Upper lobe of left lung (tissue), 4 donors: Measurements from ENCODE around the gene APPBP2.

ENCODE experiments used
- EP300 ChIP-seq, 4 donors: sonication (generic); formaldehyde crosslinking; IDR thresholded peaks; one replicate each; pipeline ENCODE4 v1.5.1; 2017; ENCODE audit warnings: antibody characterized with exemption in 4 of 4, control low read depth in 2 of 4
- POLR2A ChIP-seq, 4 donors: fragments of 450-650 bp; IDR thresholded peaks; one replicate each; pipeline ENCODE4 v1.5.1; 2016 to 2017; ENCODE audit warnings: antibody characterized with exemption in 4 of 4, mild to moderate bottlenecking in 2 of 4
- POLR2AphosphoS5 ChIP-seq, 2 donors: sonication (generic); formaldehyde crosslinking; IDR thresholded peaks; one replicate each; pipeline ENCODE4 v1.5.1; 2017; ENCODE audit warnings: antibody characterized with exemption in 2 of 2
- TF ChIP-seq, protein P1 (sequence below), 6 experiments: fragments of 450-650 bp in 4 of 6; fragments of 200-600 bp in 2 of 6; sonication (generic) in 2 of 6; IDR thresholded peaks; one replicate each; pipeline ENCODE4 v1.5.1; 2016 to 2019; ENCODE audit warnings: antibody characterized with exemption in 6 of 6

DNA sequence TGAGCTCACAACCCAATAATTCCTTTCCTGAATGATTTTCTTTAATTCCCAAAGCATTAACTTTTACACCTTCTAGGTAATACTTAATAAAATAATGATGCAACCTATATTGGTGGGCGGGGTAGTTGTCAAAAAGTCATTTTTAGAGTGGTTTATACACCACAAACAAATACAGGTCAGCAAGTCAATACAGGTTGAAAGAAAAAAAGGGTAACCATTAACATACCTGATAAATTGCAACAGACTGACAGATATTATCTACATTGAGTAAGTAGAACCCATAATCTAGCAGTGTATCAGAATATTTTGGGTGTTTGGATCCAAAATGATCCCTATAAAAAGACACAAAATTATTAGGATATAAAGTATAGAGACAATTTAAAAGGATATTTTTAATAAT lies 64.5 kb downstream of the APPBP2 start:
- TF ChIP-seq EP300 (IDR thresholded peaks at IDR 0.05) (no peak), POLR2A (IDR thresholded peaks at IDR 0.05) (no peak), POLR2AphosphoS5 (IDR thresholded peaks at IDR 0.05) (no peak)
- TF ChIP-seq, protein P1, sequence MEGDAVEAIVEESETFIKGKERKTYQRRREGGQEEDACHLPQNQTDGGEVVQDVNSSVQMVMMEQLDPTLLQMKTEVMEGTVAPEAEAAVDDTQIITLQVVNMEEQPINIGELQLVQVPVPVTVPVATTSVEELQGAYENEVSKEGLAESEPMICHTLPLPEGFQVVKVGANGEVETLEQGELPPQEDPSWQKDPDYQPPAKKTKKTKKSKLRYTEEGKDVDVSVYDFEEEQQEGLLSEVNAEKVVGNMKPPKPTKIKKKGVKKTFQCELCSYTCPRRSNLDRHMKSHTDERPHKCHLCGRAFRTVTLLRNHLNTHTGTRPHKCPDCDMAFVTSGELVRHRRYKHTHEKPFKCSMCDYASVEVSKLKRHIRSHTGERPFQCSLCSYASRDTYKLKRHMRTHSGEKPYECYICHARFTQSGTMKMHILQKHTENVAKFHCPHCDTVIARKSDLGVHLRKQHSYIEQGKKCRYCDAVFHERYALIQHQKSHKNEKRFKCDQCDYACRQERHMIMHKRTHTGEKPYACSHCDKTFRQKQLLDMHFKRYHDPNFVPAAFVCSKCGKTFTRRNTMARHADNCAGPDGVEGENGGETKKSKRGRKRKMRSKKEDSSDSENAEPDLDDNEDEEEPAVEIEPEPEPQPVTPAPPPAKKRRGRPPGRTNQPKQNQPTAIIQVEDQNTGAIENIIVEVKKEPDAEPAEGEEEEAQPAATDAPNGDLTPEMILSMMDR (IDR thresholded peaks at IDR 0.05), result no peak
